ENCODE results near the gene HDDC2. TPM values are rescaled to one million over a fixed set of nuclear protein-coding genes. Genes with fewer than 3 reads are reported as not detected.

Gene HDDC2
- total and polyA plus RNA-seq, 9 of the 15 experiments (the other 6 are each of a cell fraction or from before 2014, with no cell fraction given), result 194 to 632 (median 294) TPM

- intact Hi-C loops (cut with micrococcal nuclease) (no loop called here), in situ Hi-C loops (cut with MboI) (no loop called here)
- ChIA-PET CTCF (ENCODE audit: low intra/inter-chr PET ratio) (no interaction called here), POLR2A (interaction anchor here (0.7 to 1.3 kb wide), 4 partner anchors 21 to 521 kb away, joined by 3 read pairs; no protein-coding TSS in a partner anchor)
- Histone ChIP-seq H3K9me1 (ENCODE audit: control insufficient read depth, insufficient read depth, low read length) (no peaks in the 10 kb centered on the region), H2AFZ (ENCODE audit: low read depth, low read length) (no peak overlapping the region), H3K27me3 (ENCODE audit: control insufficient read depth in 2 of 2, insufficient read depth in 2 of 2, low read length in 2 of 2) (no peaks in the 10 kb centered on the region), H3K4me1 (replicated peaks in 1 of 2; ENCODE audit: control insufficient read depth in 2 of 2, insufficient read depth in 2 of 2, low read length in 2 of 2) (peaks cover 5 to 13% of the 10 kb centered on the region in 2 experiments; a peak in 4 of 5 replicates), H3K27ac (ENCODE audit: extremely low read depth, low read depth, low read length) (peak overlapping the region; percentile 53; the same call in 2 of the 3 replicates), H4K20me1 (replicated peaks; ENCODE audit: control insufficient read depth, insufficient read depth, low read length) (no peaks in the 10 kb centered on the region), H3K9me3 (replicated peaks; ENCODE audit: control insufficient read depth, insufficient read depth, low read depth, low read length) (no peaks in the 10 kb centered on the region; the same call in 1 of the 2 replicates), H3K79me2 (ENCODE audit: control insufficient read depth, insufficient read depth, low read length) (no peaks in the 10 kb centered on the region; the same call in 2 of the 3 replicates), H3K4me3 (no peak overlapping the region), H3K36me3 (ENCODE audit: control insufficient read depth, insufficient read depth, low read length) (peaks cover 13% of the 10 kb centered on the region; the same call in 2 of the 3 replicates), H3K4me2 (ENCODE audit: insufficient read depth, low read length) (peak overlapping the region; percentile 45), H3K9ac (ENCODE audit: insufficient read depth in 1 of 2, low read depth in 2 of 2, low read length in 2 of 2) (no peak overlapping the region; a peak in 1 of 4 replicates)
- peak; percentile 46 for FAIRE-seq
- ATAC-seq, result peak; percentile 61
- 66% methylated on average over 4 of the region's 4 CpGs for WGBS (ENCODE audit: insufficient coverage, low coverage, missing lambda C conversion rate)
- no TSS peak for BruUV-seq (replicated peaks)
- DNase-seq (ENCODE audit: extremely low read depth in 1 of 4, low spot score in 3 of 4), result no peak
- no peak for TF ChIP-seq CEBPG (CRISPR knock-in tag; IDR thresholded peaks at IDR 0.05)
- TF ChIP-seq CEBPG (tag; conservative IDR thresholded peaks at IDR 0.05 in 1 of 2, IDR thresholded peaks at IDR 0.05 in 1 of 2), result no peak
- no peak for TF ChIP-seq SREBF2 (CRISPR knock-in tag; IDR thresholded peaks at IDR 0.05)
- no peak for TF ChIP-seq ADNP (tag; IDR thresholded peaks at IDR 0.05)
- no peak for TF ChIP-seq ZBTB11 (CRISPR knock-in tag; IDR thresholded peaks at IDR 0.05)
- no peak for TF ChIP-seq ZNF584 (CRISPR knock-in tag; IDR thresholded peaks at IDR 0.05; ENCODE audit: low read depth)
- TF ChIP-seq E2F3 (CRISPR knock-in tag; IDR thresholded peaks at IDR 0.05), result no peak
- TF ChIP-seq SIRT6 (IDR thresholded peaks at IDR 0.05; ENCODE audit: low read depth, low read length), result no peak
- TF ChIP-seq MNT (conservative IDR thresholded peaks at IDR 0.05), result no peak
- TF ChIP-seq ZZZ3 (IDR thresholded peaks at IDR 0.05), result no peak
- TF ChIP-seq TBP (optimal IDR thresholded peaks at IDR 0.05; ENCODE audit: low read depth, low read length), result no peak
- no peak for TF ChIP-seq CAMTA2 (CRISPR knock-in tag; conservative IDR thresholded peaks at IDR 0.05)
- TF ChIP-seq SP1 (CRISPR knock-in tag; IDR thresholded peaks at IDR 0.05), result no peak
- no peak for TF ChIP-seq GMEB1 (CRISPR knock-in tag; IDR thresholded peaks at IDR 0.05)
- TF ChIP-seq KDM5B (IDR thresholded peaks at IDR 0.05; ENCODE audit: insufficient replicate concordance, low read depth, low read length), result no peak
Measured at GRCh38 chr6:125245109-125245508, 56.7 kb downstream of the HDDC2 start.
